HEK293 (cell line): ENCODE results near the gene KRT82.

Experiments used
- CTCF ChIA-PET: fragments of 350-600 bp; formaldehyde crosslinking; extraction: SDS; loops from one replicate; lab custom pipeline; 2021; ENCODE audit warnings: antibody characterized with exemption; lab: Yijun Ruan, JAX
- POLR2A ChIA-PET: fragments of 300-600 bp; formaldehyde crosslinking; extraction: SDS; loops from one replicate; lab custom pipeline; 2020; ENCODE audit warnings: antibody characterized with exemption, inconsistent platforms; lab: Yijun Ruan, JAX
- H3K27ac ChIP-seq: fragments of 200-500 bp; sonication (Bioruptor generic); 2 replicates; pipeline ENCODE4 v1.5.1; 2014; ENCODE audit warnings: low read depth, low read length, control low read depth, inconsistent platforms; ENCODE audit errors: extremely low read depth
- H3K36me3 ChIP-seq, 2 experiments: fragments of 200-500 bp in 1 of 2; sonication (Bioruptor generic) in 1 of 2; 1 replicate in 1 of 2; 2 replicates in 1 of 2; pipeline ENCODE4 v1.5.1; 2014 to 2017; ENCODE audit warnings: inconsistent platforms in 2 of 2, low read length in 2 of 2; ENCODE audit not compliant: control insufficient read depth in 2 of 2, insufficient read depth in 1 of 2
- H3K4me1 ChIP-seq: fragments of 200-500 bp; sonication (Bioruptor generic); 2 replicates; pipeline ENCODE4 v1.5.1; 2014; ENCODE audit warnings: mild to moderate bottlenecking, low read length, inconsistent platforms; ENCODE audit not compliant: control insufficient read depth, insufficient read depth
- H3K4me3 ChIP-seq: 2 replicates; pipeline ENCODE4 v1.5.1; 2011; ENCODE audit warnings: low read depth, mild to moderate bottlenecking, control low read depth, low read length, moderate library complexity
- H3K9me3 ChIP-seq: fragments of 200-500 bp; sonication (Bioruptor generic); 2 replicates; pipeline ENCODE4 v1.5.1; 2014; ENCODE audit warnings: low read depth, low read length, inconsistent platforms; ENCODE audit not compliant: control insufficient read depth, insufficient read depth
- BCL11B ChIP-seq: fragments of 450-650 bp; formaldehyde crosslinking; IDR thresholded peaks from 2 replicates; pipeline ENCODE4 v1.5.1; 2016; ENCODE audit warnings: low read depth, missing biosample characterization, missing genetic modification characterization
- BCL6B ChIP-seq: fragments of 450-650 bp; formaldehyde crosslinking; IDR thresholded peaks from 2 replicates; pipeline ENCODE4 v1.5.1; 2017; ENCODE audit warnings: missing biosample characterization, missing genetic modification characterization
- GFI1B ChIP-seq: fragments of 450-650 bp; formaldehyde crosslinking; IDR thresholded peaks from 2 replicates; pipeline ENCODE4 v1.5.1; 2016; ENCODE audit warnings: missing biosample characterization, missing genetic modification characterization
- GLIS1 ChIP-seq: fragments of 450-650 bp; formaldehyde crosslinking; IDR thresholded peaks from 2 replicates; pipeline ENCODE4 v1.5.1; 2016; ENCODE audit warnings: missing biosample characterization, missing genetic modification characterization
- MEIS1 ChIP-seq: sonication (generic); formaldehyde crosslinking; IDR thresholded peaks from 2 replicates; pipeline ENCODE4 v1.8.1; 2022; ENCODE audit warnings: missing genetic modification reagents, mild to moderate bottlenecking, borderline replicate concordance
- OSR2 ChIP-seq: fragments of 450-650 bp; formaldehyde crosslinking; IDR thresholded peaks from 2 replicates; pipeline ENCODE4 v1.5.1; 2016; ENCODE audit warnings: missing biosample characterization, missing genetic modification characterization
- OVOL3 ChIP-seq: fragments of 450-650 bp; formaldehyde crosslinking; IDR thresholded peaks from 2 replicates; pipeline ENCODE4 v1.5.1; 2016; ENCODE audit warnings: missing biosample characterization, missing genetic modification characterization
- PRDM2 ChIP-seq: fragments of 450-650 bp; formaldehyde crosslinking; IDR thresholded peaks from 2 replicates; pipeline ENCODE4 v1.5.1; 2016; ENCODE audit warnings: missing biosample characterization, missing genetic modification characterization, borderline replicate concordance
- SP7 ChIP-seq: fragments of 450-650 bp; formaldehyde crosslinking; IDR thresholded peaks from 2 replicates; pipeline ENCODE4 v1.5.1; 2016; ENCODE audit warnings: missing biosample characterization, missing genetic modification characterization
- ZFHX2 ChIP-seq: fragments of 450-650 bp; formaldehyde crosslinking; conservative IDR thresholded peaks from 2 replicates; pipeline ENCODE4 v1.5.1; 2016; ENCODE audit warnings: missing biosample characterization, missing genetic modification characterization
- ZFP69B ChIP-seq: fragments of 450-650 bp; formaldehyde crosslinking; IDR thresholded peaks from 2 replicates; pipeline ENCODE4 v1.5.1; 2016; ENCODE audit warnings: missing biosample characterization, missing genetic modification characterization
- ZIC2 ChIP-seq: fragments of 450-650 bp; formaldehyde crosslinking; IDR thresholded peaks from 2 replicates; pipeline ENCODE4 v1.5.1; 2016; ENCODE audit warnings: missing biosample characterization, missing genetic modification characterization
- ZNF138 ChIP-seq: fragments of 450-650 bp; formaldehyde crosslinking; IDR thresholded peaks from 2 replicates; pipeline ENCODE4 v1.5.1; 2016; ENCODE audit warnings: missing biosample characterization, missing genetic modification characterization, borderline replicate concordance
- ZNF19 ChIP-seq: fragments of 450-650 bp; formaldehyde crosslinking; IDR thresholded peaks from 2 replicates; pipeline ENCODE4; 2016; ENCODE audit warnings: missing biosample characterization, missing genetic modification characterization, low read depth
- ZNF335 ChIP-seq: fragments of 450-650 bp; formaldehyde crosslinking; conservative IDR thresholded peaks from 2 replicates; pipeline ENCODE4 v1.5.1; 2016; ENCODE audit warnings: missing biosample characterization, missing genetic modification characterization
- ZNF354C ChIP-seq: fragments of 450-650 bp; formaldehyde crosslinking; IDR thresholded peaks from 2 replicates; pipeline ENCODE4 v1.5.1; 2016; ENCODE audit warnings: missing biosample characterization, missing genetic modification characterization, low read depth, borderline replicate concordance
- ZNF362 ChIP-seq: fragments of 450-650 bp; formaldehyde crosslinking; IDR thresholded peaks from 2 replicates; pipeline ENCODE4 v1.5.1; 2016; ENCODE audit warnings: missing biosample characterization, missing genetic modification characterization
- ZNF37A ChIP-seq: fragments of 450-650 bp; IDR thresholded peaks from 2 replicates; pipeline ENCODE4 v1.5.1; 2018; ENCODE audit warnings: missing biosample characterization, missing genetic modification characterization
- ZNF514 ChIP-seq: fragments of 450-650 bp; formaldehyde crosslinking; IDR thresholded peaks from 2 replicates; pipeline ENCODE4 v1.5.1; 2016; ENCODE audit warnings: missing biosample characterization, missing genetic modification characterization
- ZNF529 ChIP-seq: fragments of 450-650 bp; formaldehyde crosslinking; IDR thresholded peaks from 2 replicates; pipeline ENCODE4 v1.5.1; 2017; ENCODE audit warnings: missing genetic modification characterization, missing biosample characterization; ENCODE audit not compliant: insufficient replicate concordance
- ZNF548 ChIP-seq: fragments of 450-650 bp; formaldehyde crosslinking; IDR thresholded peaks from 2 replicates; pipeline ENCODE4 v1.5.1; 2016; ENCODE audit warnings: missing biosample characterization, missing genetic modification characterization
- ZNF596 ChIP-seq: fragments of 450-650 bp; IDR thresholded peaks from 2 replicates; pipeline ENCODE4 v1.5.0; 2018; ENCODE audit warnings: missing biosample characterization, mild to moderate bottlenecking, missing genetic modification characterization, moderate library complexity
- ZNF621 ChIP-seq: fragments of 450-650 bp; formaldehyde crosslinking; IDR thresholded peaks from 2 replicates; pipeline ENCODE4 v1.5.1; 2017; ENCODE audit warnings: missing biosample characterization, missing genetic modification characterization
- ZNF704 ChIP-seq: fragments of 450-650 bp; formaldehyde crosslinking; IDR thresholded peaks from 2 replicates; pipeline ENCODE4 v1.5.1; 2016; ENCODE audit warnings: missing biosample characterization, missing genetic modification characterization
- ZSCAN23 ChIP-seq: fragments of 450-650 bp; formaldehyde crosslinking; IDR thresholded peaks from 2 replicates; pipeline ENCODE4 v1.5.1; 2016; ENCODE audit warnings: missing biosample characterization, missing genetic modification characterization

The KRT82 gene

GRCh38 chr12:52400906-52401305, 5.2 kb downstream of the KRT82 start:
- TF ChIP-seq ZNF37A (tag by site-specific recombination) (no peak), MEIS1 (no peak), ZNF138 (tag by site-specific recombination) (no peak), ZNF529 (tag by site-specific recombination) (no peak), SP7 (tag by site-specific recombination) (no peak), GLIS1 (tag by site-specific recombination) (no peak), OVOL3 (tag by site-specific recombination) (no peak), ZNF354C (tag by site-specific recombination) (no peak), ZNF548 (tag by site-specific recombination) (no peak), BCL6B (tag by site-specific recombination) (no peak), ZNF335 (no peak), ZNF362 (no peak), ZSCAN23 (tag by site-specific recombination) (no peak), GFI1B (tag by site-specific recombination) (no peak), ZNF514 (no peak), ZNF621 (tag by site-specific recombination) (no peak)
- Histone ChIP-seq H3K36me3 (no peaks in the 10 kb centered on the region), H3K27ac (no peak overlapping the region), H3K9me3 (no peaks in the 10 kb centered on the region), H3K4me1 (no peaks in the 10 kb centered on the region), H3K4me3 (no peak overlapping the region)
- POLR2A ChIA-PET = no interaction called here
- CTCF ChIA-PET = interaction anchor here (0.6 to 1.1 kb wide), 6 partner anchors 18 to 478 kb away, joined by 3 to 7 read pairs (median 4); no protein-coding TSS in a partner anchor

GRCh38 chr12:52399756-52400155, 6.4 kb downstream of the KRT82 start:
- CTCF ChIA-PET = interaction anchor here (1.1 to 1.6 kb wide), 2 partner anchors 27 to 471 kb away, joined by 4 read pairs; no protein-coding TSS in a partner anchor
- H3K4me3 ChIP-seq = no peak overlapping the region
- POLR2A ChIA-PET = no interaction called here
- H3K4me1 ChIP-seq = no peaks in the 10 kb centered on the region
- H3K9me3 ChIP-seq = no peaks in the 10 kb centered on the region
- no peaks in the 10 kb centered on the region for H3K36me3 ChIP-seq
- peak; percentile 13; the same call in 1 of the 2 replicates for TF ChIP-seq ZIC2 (tag by site-specific recombination)
- no peak for TF ChIP-seq OSR2 (tag by site-specific recombination)
- H3K27ac ChIP-seq = no peak overlapping the region

- CTCF ChIA-PET = interaction anchor here (0.6 to 2.1 kb wide), 8 partner anchors 14 to 487 kb away, joined by 3 to 9 read pairs (median 4); no protein-coding TSS in a partner anchor
- H3K27ac ChIP-seq = no peak overlapping the region
- no peaks in the 10 kb centered on the region for H3K36me3 ChIP-seq
- no peaks in the 10 kb centered on the region for H3K9me3 ChIP-seq
- POLR2A ChIA-PET = no interaction called here
- H3K4me1 ChIP-seq = no peaks in the 10 kb centered on the region
- H3K4me3 ChIP-seq = no peak overlapping the region
- TF ChIP-seq ZNF704 (tag by site-specific recombination) (no peak), ZNF596 (tag by site-specific recombination) (no peak), ZNF19 (tag by site-specific recombination) (no peak), ZFP69B (tag by site-specific recombination) (no peak), BCL11B (tag by site-specific recombination) (no peak), ZNF514 (no peak), PRDM2 (no peak), ZFHX2 (no peak)
Observed at GRCh38 chr12:52398176-52398575, 8.0 kb downstream of the KRT82 start.
